NCI-H82 treated with DMSO at 0.1 percent for 48 hours (cell line): Measurements from ENCODE around the gene OR12D1.

Experiments
- DNase-seq: peaks from one replicate; lab custom pipeline; 2025; ENCODE audit not compliant: unreplicated experiment; lab: John Stamatoyannopoulos, UW

The OR12D1 gene

DNA sequence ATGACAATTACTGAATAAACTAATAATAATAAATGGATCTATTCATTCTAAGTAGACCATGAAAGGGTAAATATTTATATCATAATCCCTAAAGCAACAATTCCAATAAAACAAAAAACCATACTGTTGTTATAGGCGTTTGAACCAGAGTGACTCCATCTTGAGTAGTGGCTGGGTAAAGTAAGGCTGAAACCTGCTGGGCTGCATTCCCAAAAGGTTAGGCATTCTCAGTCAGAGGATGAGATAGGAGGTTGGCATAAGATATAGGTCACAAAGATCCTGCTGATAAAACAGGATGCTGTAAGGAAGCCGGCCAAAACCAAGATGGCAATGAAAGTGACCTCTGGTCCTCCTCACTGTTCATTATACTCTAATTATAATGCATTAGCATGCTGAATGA is 50.6 kb downstream of the OR12D1 start:
- no peak for DNase-seq

DNA sequence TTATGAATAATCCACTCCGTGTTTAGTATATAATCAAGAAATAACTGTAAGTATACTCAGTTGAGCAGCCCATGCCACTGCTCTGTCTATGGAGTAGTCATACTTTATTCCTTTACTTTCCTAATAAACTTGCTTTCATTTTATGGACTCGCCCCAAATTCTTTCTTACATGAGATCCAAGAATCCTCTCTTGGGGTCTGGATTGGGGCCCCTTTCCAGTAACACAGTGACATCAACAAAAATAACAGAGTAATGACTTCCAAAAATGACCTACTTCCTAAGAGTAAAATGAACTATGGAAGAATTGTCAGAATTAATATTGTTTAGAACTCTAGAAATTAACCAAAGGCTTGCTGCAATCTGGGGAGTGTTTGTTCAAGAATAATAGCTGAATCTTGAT is 51.1 kb downstream of the OR12D1 start:
- no peak for DNase-seq

- no peak for DNase-seq
Measured at GRCh38 chr6:29466241-29466640, 51.5 kb downstream of the OR12D1 start.
